NCI-H2081 (cell line): ENCODE measurements around the gene LMO1.

Experiments
- DNase-seq, 2 experiments: peaks; one replicate each; lab custom pipeline; 2025; lab: John Stamatoyannopoulos, UW

The LMO1 gene

DNA sequence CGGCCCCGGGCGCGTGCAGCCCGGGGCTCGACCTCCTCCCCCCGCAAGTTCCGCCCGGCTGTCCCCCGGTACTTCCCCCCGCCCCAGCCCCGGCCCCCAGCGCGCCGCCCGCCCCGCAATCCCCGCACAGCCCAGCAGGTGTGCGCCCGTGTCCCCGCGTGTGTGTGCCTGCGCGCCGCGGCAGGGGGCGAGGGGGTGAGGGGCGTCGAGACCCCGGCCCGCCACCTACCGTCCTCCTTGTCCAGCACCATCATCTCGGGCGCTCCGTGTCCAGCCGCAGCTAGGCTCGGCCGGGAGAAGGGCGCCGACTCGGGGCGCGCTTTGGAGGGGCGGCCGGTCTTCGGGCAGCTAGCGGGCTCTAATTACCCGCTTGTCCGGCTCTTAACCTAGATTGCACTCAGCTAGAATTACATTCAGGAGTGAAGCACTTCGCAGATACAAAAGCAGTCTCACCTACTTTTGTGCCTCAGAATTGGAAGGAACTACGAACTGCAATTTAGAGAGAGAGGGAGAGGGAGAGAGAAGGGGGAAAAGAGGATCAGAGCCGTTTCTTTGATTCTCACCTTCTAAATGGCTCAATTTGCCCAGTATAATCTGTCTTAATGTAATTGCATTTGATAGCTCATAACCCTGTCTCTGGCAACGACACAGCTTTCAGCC lies 439 bp downstream of the LMO1 start:
- no peak for DNase-seq

DNA sequence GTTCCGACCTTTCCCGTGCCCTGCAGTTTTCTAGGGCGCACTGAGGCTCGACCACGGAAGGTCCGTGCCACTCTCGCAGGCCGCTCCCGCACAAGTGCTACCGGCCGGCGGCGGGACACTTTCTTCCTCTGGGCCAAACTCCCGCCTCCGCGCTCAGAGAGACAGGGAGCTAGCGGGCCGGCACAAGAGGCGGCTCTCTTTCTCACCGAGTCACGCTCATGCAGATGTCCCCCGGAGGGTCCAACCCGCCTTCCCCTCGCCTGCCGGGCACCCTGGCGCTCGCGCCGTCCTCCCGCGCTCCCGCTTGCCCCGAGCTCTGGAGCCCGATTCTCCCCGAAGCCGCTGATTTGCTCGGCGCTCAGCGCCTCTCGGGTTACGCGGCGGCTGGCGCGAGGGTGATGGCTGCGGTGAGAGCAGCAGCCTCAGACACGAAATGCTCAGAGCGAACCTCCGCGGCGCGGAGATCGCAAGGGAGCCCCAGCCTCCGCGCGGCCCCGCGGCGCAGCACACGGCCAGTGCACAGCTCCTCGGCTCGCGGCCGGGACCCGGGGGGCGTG lies 1.0 kb downstream of the LMO1 start:
- peak in 1 of 2 experiments; percentile 44 for DNase-seq

DNA sequence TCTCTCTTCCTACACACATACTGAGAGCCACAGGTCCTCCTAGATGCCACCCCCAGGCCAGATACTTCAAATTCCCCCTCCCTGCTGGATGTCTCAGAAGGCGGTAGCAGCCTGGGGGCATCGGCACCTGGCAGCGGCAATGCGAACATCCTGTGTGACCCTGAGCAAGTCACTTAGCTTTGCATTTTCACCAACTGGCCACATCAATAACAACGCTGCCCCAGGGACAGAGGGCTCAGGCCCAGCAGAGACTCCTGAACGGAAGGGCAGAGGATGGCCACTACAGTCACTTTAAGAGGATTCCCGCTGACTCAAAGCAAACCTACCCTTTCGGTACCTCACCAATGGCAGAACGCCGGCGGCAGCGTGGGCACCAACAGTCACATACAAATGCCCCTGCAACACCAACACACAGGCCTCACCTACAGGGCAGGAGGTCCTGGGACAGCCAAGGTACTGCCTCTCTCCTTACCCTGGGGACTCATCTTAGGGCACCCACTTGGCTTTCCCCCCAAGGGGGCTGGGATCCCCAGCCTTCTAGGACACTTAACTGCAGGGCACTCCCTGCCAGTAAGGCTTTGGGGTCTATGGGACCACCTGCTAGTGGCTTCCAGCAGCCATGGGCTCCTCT lies 1.6 kb downstream of the LMO1 start:
- no peak for DNase-seq

DNA sequence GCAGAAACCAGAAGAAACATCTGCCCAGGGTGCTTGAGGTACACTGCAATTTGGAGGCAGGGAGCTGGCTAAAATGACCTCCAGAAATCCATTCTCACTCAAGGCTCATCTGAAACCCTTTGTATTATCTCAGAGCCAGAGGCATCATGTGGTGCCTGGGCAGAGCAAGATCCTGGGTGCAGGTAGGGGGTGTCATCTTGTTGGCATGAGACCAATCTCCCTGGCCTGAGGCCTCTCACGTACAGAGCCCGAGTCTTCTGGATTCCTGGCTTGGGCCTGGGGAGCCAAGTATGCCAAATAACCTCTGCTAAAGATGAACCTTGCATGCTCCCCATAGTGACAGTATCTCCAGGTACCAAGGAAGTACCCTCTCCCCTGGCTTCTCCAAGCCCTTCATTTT lies 2.4 kb downstream of the LMO1 start:
- DNase-seq = no peak

DNA sequence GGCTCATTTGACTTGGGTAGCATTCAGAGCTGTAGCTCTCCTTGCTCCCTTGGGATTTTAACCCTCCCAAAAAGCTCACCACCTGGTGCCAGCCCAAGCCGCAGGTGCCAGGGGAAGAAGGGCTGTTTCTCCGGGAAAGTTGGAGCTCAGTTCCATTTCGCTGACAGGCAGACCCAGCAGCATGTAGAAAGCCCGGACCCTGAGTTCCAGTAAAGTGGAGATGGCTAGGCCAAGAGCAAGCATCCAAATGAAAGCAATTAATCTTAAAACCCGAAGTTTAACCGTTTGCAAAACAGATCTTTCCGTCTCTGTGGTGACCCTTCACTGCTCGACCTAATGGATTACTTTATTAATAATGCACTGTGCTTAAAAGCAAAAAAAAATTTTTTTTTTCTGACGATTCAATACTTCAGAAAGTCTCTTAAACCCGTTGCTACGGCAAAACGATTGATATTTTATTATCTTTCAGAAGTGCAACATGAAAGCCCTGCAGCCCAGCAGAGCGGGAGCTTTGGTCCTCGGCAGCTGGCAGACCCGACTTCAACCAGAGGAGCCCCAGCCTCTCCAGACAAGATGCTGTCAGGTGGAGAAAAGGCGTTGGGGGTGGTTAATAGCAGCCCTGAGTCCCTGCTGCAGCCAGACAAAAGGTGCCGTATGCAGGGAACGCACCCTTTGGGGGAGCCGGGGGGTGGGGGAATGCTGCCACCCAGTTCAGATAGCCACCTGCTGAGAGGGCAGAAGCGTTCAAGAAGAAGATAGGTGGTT lies 3.3 kb downstream of the LMO1 start:
- no peak for DNase-seq

DNA sequence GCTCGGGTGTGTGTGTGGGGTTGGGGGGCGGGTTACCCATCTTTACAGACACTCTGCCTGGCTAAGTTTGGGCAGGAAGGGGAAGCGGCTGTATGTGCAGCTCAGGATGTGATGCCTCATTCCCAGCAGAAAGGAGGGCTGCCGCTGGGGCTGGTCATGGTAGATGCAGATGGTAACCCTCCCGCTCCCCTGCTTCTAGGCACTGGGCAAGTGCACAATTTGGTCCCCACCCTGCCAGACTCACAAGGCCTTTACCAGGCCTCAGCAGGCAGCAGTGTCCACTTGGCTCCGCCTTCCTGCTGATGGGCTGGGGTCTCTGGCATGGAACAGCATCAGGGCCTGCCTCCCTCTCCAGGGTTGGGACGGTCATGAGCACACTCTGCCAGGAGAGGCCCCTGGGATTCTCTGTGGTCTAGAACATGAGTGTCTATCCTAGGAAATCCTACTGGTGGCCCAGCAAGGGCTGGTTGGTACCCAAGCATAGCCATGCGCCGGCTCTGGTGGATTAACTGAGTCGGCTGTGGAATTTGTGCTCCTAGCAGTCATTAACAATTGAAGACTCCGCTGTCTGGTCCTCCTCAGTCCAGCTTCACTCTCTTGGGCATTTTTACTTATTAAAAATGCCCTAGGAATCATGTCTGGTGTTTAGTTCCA lies 4.2 kb downstream of the LMO1 start:
- DNase-seq = no peak

DNA sequence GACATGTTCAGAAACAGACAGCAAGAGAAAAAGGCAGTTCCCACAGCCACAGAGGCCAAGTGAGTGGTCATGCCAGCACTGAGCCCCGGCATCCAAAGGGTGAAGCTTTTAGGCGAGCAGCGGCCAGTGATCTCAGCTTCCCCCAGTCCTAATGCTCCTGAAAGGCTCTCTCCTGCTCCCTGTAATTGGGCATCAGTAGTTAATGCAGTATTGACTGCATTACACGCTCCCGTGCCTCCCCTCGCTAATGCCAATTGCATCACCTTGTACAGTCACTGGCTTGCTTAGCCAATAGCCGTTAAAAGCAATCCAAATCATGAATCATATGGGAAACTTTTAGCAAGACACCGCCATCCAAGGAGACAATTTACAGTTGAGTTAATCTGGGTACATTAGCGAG lies 4.9 kb downstream of the LMO1 start:
- no peak for DNase-seq

DNA sequence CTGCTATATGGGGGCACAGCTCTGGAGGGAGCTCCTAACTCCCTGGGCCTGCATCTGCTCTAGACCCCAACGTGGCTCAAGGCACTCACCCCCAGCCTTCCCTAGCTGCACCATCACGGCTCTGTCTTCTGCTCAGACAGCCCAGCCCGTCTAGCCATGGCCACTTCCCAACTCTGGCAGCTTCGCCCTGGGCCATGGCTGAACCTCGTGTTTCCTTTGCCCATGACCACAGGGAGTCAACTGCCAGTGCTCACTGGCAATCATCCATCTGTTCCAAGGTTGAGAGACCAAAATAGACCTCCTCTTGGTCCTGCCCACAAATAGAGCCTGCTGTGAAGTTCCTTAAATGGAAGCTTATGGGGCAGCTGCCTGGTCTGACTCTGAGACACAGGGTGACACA lies 5.4 kb downstream of the LMO1 start:
- no peak for DNase-seq

DNA sequence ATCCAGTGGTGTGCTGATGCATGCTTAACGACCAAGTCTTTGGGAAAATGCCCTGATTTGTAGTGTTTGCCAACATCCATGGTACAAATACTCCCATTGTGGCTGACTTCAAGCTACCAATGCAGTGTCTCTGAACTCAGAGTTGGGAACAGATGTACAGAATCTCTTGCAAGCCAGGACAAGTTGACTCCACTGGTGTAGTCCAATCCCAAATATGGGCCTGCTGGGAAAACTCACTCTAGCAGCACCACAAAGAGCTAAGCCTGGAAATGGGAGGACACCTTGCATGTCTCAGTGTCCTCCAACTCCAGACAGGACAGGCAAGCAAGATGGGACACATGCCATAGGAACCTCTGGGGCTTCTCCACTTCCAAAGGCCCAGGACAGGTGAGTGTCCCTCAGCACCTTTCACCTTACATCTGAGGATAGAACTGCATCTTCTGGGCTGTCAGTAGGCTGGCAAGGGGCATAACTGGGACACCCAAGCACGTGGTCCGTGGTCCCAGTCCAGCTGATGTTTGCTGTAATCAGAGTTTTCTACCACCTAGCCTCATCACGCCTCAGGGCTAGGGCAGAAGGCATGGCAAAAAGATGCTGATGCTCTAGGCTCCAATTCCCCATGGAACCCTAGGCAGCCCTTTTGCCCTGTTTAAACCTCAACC lies 6.5 kb downstream of the LMO1 start:
- no peak for DNase-seq

DNA sequence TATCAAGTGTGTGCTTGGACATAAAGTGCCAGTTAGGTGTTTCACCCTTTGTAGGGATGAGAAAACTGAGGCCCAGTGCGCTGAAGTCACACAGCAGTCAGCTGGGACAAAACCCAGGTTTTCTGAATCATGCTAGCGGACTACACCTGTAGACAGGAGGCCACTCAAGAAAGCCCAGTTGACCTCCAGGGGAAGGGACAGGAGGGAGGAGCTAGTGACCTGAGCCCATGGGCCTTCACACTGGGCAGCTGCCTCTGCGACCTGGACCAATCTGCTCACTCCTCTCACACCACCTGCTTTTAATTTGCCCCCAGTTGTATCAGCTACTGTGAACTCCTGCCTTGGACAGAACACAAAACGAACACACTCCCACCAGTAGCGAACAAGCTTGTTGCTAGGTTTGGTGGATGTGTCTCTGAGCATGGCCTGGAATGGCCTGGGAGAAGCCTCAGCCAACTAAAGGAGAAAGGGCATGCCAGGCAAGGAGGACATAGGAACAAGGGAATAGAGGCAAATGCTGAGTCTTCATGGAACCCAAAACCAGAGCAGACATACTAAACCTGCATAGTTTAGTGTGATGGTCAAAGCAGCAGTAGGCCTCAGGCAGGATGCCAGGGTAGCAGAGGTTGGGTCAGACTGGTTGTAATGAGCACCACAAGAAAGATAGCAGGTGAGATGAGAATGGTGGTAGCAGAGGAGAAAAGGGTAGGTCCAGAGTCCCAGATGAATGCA lies 7.2 kb downstream of the LMO1 start:
- DNase-seq = no peak

DNA sequence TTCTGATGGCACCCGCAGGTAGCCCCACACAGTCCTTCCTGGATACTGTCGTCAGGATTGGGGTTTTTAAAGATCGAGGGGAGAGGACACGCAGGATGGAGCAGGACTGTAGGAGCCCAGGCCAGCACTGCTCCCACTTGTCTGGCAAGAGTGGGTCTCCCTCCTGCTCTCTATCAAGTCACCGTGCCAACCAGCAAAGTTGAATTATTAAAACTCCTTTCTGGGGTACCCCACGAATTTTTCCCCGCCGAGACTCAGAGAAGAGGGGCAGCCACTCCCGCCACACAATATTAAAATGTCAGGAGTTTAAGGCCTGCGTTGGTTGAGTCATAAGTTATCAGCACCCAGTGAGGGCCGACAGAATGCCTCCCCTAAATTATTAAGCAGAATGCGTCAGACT lies 10.1 kb downstream of the LMO1 start:
- no peak for DNase-seq

DNA sequence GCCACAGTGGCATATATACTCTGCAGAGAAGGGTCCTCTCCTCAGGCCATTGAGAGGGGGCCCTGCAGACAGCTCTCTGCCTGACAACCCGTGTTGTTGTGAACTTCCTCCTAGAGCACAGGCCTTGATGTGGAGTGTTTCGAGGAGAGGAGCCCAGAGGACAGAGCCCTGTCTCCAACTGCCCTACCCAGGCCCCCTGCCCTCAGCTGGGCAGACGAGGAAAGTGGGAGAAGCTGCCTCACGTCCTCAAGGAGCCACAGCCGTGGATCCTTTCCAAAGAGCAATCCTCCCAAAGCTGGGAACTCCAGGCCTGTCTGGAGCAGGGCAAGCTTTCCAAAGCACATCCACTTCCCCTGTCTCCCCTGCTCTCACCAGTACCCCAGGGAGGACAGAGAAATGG lies 10.7 kb downstream of the LMO1 start:
- no peak for DNase-seq

DNA sequence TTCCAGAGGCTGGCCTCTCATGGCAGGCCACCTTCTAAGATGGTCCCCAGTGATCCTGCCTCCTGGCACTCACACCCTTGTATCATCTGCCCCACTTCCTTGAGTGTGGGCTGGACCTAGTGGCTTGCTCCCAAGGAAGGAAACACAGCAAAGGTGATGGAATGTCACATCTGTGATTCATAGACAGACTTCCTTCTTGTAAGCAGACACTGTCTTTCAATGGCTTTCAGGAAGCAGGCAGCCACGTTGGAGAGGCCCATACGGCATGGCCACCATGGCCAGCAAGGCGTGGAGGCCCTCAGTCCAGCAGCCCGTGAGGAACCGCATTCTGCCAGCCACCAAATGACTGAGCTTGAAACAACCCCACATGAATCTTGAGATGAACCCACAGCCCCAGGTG lies 11.3 kb downstream of the LMO1 start:
- no peak for DNase-seq

DNA sequence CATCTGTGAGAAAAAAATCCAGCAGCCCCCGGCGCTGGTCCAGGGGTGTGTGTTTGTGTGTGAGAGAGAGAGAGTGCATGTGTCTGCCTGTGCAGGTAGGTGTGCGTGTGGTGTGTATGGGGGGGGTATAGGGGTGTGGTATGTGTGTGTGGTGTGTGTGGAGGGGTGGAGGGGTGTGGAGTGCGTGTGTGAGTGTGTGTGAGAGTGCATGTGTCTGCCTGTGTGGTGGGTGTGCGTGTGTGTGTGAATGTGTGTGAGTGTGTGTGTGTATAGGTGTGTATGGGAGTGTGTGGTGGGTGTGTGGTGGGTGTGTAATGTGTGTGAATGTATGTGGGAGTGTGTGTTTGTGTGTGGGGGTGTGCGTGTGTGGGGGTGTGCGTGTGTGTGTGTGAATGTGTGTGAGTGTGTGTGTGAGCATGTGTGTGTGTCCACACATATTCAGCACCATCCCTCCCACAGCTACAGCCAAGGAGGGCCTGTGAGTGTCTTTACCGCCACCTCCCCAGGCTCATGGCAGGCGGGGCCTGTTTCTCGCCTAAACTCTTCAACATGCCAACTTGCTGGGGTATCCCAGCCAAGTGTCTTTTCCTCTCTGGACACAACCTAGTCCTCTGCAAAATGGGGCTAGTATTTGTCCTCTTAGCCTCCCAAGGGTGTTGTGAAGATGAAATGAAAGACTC lies 11.9 kb downstream of the LMO1 start:
- no peak for DNase-seq

DNA sequence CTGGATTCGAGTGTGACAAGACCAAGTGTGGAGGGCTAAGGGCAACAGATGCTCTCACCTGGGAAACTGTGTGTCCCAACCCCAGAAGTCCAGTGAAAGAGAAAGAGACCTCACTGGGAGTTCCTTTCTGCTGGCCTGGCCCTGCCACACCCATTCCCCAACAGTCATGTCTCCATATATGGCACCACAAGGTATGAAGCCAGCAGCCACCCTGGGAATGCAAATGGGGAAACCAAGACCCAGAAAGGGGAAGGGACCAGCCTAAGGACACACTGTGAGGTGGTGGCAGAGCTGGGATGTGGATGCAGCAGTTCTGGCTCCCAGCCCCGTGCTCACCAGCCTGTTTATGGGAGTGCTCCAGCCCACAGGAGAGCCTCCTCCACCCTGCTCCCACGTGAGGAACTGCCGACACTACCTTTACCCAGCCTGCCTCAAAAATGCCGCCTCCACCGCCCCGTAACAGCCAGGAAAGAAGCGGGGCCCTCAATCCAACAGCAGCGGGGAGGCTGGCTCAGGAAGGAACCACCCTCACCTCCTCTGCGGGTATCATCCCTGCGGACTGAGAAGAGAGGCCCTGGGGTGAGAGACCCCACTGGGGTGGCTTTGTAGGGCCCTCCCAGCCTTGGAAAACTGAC lies 12.6 kb downstream of the LMO1 start:
- DNase-seq = no peak

DNA sequence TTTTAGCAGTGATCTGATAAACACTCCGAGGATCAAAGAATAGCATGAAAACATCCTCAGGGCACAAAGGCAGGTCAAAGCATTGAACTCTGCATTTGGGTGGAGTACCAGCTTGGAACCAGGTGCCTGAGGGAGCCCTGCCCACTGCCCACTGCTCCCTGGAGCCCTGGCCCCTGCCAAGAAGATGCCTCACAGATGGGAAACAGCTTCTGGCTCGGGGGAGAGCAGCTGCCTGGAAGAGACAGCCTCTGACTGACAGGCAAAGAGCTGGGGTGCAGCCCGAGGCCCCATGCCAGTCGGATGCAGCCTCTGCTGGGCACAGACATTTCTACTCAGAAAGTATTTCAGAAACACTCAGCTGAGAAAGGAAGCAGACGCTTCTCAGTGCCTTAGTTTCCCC lies 13.2 kb downstream of the LMO1 start:
- DNase-seq = no peak

DNA sequence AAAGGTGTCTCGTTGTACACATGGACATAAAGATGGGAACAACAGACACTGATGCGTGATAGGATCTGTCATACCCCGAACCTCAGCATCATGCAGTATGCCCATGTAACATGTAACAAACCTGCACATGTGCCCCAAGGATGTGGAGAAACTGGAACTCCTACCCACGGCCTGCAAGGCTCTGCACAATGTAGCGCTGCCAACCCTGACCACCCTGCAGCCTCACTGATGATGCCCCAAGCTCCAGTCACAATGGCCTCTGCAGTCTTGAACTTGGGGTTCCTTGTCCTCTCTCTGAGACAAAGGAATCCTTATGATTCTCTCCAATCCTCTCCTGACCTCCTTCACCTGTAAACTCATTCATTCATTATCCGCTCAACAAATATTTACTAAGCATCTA lies 14.2 kb downstream of the LMO1 start:
- DNase-seq = no peak

DNA sequence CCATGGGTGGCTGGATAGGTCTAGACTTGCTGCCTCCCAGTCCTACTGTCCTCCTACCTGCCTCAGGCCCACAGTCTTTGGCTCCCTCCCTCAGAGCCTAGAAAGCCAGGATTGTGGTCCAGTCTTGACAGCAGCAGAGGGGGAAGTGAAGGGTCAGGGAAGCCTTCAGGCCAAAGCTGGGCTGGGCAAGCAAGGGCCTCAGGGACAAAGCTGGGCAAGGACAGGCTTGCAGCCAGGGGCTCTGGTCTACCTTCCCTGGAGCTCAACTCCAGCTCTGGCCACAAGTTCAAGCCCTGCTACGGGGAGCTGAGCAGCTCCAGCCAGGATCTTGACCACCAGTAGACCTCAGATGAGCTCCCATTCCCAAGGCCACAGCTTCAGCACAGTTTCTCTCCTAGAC lies 14.9 kb downstream of the LMO1 start:
- DNase-seq = no peak

DNA sequence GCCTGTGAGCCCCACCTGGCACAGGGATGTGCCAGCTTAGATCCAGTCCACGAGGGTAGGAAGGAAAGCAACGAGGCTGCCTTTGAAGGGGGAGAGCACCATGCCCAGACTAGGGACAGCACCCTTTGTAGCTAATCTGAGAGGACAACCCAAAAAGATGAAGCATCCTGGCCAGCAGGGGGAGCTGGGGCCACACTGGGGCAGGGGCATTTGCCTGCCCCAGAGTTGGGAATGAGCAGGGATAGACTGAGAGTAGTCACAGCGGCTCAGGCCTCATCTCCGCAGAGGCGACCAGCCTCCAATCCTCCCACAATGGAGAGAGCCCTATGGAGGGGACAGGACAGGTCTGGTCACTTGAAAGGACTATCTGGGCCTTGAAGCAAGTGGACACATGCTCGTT lies 16.4 kb downstream of the LMO1 start:
- DNase-seq = peak in 1 of 2 experiments; percentile 20

DNA sequence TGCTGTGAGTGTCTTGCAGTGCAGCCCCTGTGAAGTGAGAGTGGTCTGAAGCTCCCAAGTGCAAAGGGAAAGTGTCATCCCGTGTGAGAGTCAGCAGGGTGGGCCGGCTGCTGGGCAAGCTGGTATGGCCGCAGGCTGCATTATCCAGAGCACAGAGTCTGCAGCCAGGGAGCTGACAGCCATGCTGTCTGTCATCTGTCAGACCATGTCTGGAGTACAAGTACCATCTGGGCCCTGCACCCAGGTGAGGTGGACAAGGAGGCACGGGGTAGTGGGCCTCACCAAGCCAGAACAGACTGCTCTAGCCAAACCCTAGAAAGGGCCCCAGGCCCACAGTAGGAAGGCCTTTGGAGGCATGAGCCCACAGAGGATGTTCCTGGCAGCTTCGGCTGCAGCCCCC lies 20.2 kb downstream of the LMO1 start:
- no peak for DNase-seq
